ENCODE data around the gene CCL26.
"Not testable (repeated sequence)": the region's sequence is repeated elsewhere in the genome, so short reads cannot be mapped to it uniquely, and the experiment has no call there.

The CCL26 gene

GRCh38 chr7:75804705-75805104 lies 32.7 kb upstream of the CCL26 start:
- H3K27ac ChIP-seq = no peak overlapping the region
- no peak for TF ChIP-seq ZFX (IDR thresholded peaks at IDR 0.05; ENCODE audit: borderline replicate concordance)
- TF ChIP-seq CTCF (IDR thresholded peaks at IDR 0.05) = no peak

GRCh38 chr7:75804004-75804403 lies 32.0 kb upstream of the CCL26 start:
- TF ChIP-seq ZFX (IDR thresholded peaks at IDR 0.05; ENCODE audit: borderline replicate concordance) (no peak), CTCF (IDR thresholded peaks at IDR 0.05) (no peak)
- no peak overlapping the region for H3K27ac ChIP-seq

- no peak for TF ChIP-seq CTCF (IDR thresholded peaks at IDR 0.05)
- TF ChIP-seq ZFX (IDR thresholded peaks at IDR 0.05; ENCODE audit: borderline replicate concordance) = no peak
- no peak overlapping the region for H3K27ac ChIP-seq
Observed at GRCh38 chr7:75802552-75802821, 30.5 kb upstream of the CCL26 start.

GRCh38 chr7:75798770-75799169 lies 26.8 kb upstream of the CCL26 start:
- no peak overlapping the region for H3K27ac ChIP-seq

GRCh38 chr7:75796420-75796819 lies 24.4 kb upstream of the CCL26 start:
- no peak overlapping the region for H3K27ac ChIP-seq
- no peak for TF ChIP-seq ZFX (IDR thresholded peaks at IDR 0.05; ENCODE audit: borderline replicate concordance)
- no peak for TF ChIP-seq CTCF (IDR thresholded peaks at IDR 0.05)

More at GRCh38 chr7:75798770-75799169, 26.8 kb upstream of the CCL26 start:
- TF ChIP-seq ZFX (IDR thresholded peaks at IDR 0.05; ENCODE audit: borderline replicate concordance) (no peak), CTCF (IDR thresholded peaks at IDR 0.05) (no peak)

- TF ChIP-seq CTCF (IDR thresholded peaks at IDR 0.05) = no peak
- no peak overlapping the region for H3K27ac ChIP-seq
Observed at GRCh38 chr7:75795831-75796285, 23.8 kb upstream of the CCL26 start.

- TF ChIP-seq ZFX (IDR thresholded peaks at IDR 0.05; ENCODE audit: borderline replicate concordance) (no peak), CTCF (IDR thresholded peaks at IDR 0.05) (no peak)
- H3K27ac ChIP-seq = no peak overlapping the region
Observed at GRCh38 chr7:75793676-75794075, 21.7 kb upstream of the CCL26 start.

GRCh38 chr7:75792567-75792966 lies 20.6 kb upstream of the CCL26 start:
- not testable (repeated sequence) for H3K27ac ChIP-seq

All from 22Rv1 (cell line).